GM23248 (cell line): Measurements from ENCODE around the gene CAAP1.

Experiments
- EZH2 ChIP-seq: fragments of 200-600 bp; sonication (generic); IDR thresholded peaks from 2 replicates; pipeline ENCODE4 v1.6.1; 2018; ENCODE audit warnings: antibody characterized with exemption, mild to moderate bottlenecking; ENCODE audit not compliant: insufficient read depth, poor library complexity, severe bottlenecking
- EZH2phosphoT487 ChIP-seq: fragments of 200-600 bp; sonication (generic); IDR thresholded peaks from 2 replicates; pipeline ENCODE4 v1.6.1; 2018; ENCODE audit warnings: antibody characterized with exemption, moderate library complexity, mild to moderate bottlenecking, low read depth; ENCODE audit not compliant: insufficient read depth

DNA sequence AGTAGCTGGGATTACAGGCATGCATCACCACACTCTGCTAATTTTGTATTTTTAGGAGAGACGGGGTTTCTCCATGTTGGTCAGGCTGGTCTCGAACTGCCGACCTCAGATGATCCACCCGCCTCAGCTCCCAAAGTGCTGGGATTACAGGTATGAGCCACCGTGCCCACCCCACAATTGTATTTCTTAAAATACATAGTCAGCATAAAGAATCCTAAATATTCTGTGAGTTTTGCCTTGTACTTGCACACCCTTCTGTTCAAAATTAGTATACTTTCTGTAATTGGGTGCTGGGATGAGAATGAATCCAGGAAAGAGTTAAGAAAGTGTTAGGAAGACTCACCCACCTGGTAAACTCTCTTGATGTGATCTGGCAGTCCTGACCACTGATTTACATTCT, 101.3 kb downstream of the CAAP1 start:
- TF ChIP-seq EZH2, result no peak
- no peak for TF ChIP-seq EZH2phosphoT487
